Measurements from ENCODE around the gene PAQR9. TPM values are rescaled to one million over a fixed set of nuclear protein-coding genes. Genes with fewer than 3 reads are reported as not detected.

The PAQR9 gene
- total and polyA plus RNA-seq, 2 donors (not counting 1 experiment from before 2014, with no cell fraction given), result not detected

DNA sequence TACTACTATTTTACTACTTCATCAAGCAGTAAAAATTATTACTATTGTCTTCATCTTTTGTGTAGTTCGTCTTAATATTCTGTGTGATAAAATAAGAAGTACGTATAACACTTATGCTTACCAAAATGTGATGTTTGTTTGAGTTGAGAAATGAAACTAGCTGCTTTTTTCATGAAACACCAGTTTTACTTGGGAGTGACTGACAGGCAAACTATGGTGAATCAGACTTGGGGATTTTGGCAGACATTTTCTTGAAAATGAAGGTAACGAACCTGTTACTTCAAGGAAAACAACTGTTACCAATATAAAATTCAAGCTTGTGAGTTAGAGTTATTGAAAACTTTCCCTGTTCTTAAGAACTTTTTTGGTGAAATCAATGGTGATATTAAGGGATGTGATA lies 48.2 kb upstream of the PAQR9 start:
- no peaks in the 10 kb centered on the region for H3K9me3 Mint-ChIP-seq (ENCODE audit: insufficient read depth)
- H4K20me1 ChIP-seq (ENCODE audit: control insufficient read depth, insufficient read depth, low read length, poor library complexity, severe bottlenecking), result peaks cover 60% of the 10 kb centered on the region
- no peak overlapping the region for H3K27ac Mint-ChIP-seq
- intact Hi-C loops (cut with micrococcal nuclease), result no loop called here
- DNase-seq (no peak), ATAC-seq (ENCODE audit: low read depth) (no peak)
- TF ChIP-seq, protein P1, sequence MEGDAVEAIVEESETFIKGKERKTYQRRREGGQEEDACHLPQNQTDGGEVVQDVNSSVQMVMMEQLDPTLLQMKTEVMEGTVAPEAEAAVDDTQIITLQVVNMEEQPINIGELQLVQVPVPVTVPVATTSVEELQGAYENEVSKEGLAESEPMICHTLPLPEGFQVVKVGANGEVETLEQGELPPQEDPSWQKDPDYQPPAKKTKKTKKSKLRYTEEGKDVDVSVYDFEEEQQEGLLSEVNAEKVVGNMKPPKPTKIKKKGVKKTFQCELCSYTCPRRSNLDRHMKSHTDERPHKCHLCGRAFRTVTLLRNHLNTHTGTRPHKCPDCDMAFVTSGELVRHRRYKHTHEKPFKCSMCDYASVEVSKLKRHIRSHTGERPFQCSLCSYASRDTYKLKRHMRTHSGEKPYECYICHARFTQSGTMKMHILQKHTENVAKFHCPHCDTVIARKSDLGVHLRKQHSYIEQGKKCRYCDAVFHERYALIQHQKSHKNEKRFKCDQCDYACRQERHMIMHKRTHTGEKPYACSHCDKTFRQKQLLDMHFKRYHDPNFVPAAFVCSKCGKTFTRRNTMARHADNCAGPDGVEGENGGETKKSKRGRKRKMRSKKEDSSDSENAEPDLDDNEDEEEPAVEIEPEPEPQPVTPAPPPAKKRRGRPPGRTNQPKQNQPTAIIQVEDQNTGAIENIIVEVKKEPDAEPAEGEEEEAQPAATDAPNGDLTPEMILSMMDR (IDR thresholded peaks at IDR 0.05), result no peak
- no peak for TF ChIP-seq EZH2 (IDR thresholded peaks at IDR 0.05; ENCODE audit: borderline replicate concordance, insufficient read depth, low read depth, low read length, poor library complexity, severe bottlenecking)
- H3K36me3 ChIP-seq (replicated peaks in 1 of 2; ENCODE audit: control extremely low read depth in 1 of 2, control insufficient read depth in 1 of 2, extremely low read depth in 1 of 2, insufficient read depth in 2 of 2, low read length in 1 of 2), result peaks cover 6 to 31% of the 10 kb centered on the region in 2 experiments
- no peaks in the 10 kb centered on the region for H3K27me3 ChIP-seq (replicated peaks in 1 of 4; ENCODE audit: control extremely low read depth in 1 of 4, control insufficient read depth in 3 of 4, insufficient read depth in 4 of 4, low read length in 3 of 4)
- no peaks in the 10 kb centered on the region for H3K9me3 ChIP-seq (ENCODE audit: control extremely low read depth in 1 of 3, control insufficient read depth in 2 of 3, insufficient read depth in 1 of 3, low read length in 2 of 3)
- no peak overlapping the region for H3K4me3 Mint-ChIP-seq
- no peak overlapping the region for H3K9ac ChIP-seq (ENCODE audit: low read length)
- H3K27ac ChIP-seq (ENCODE audit: low read length in 2 of 2), result no peak overlapping the region
- H3K4me2 ChIP-seq (replicated peaks; ENCODE audit: low read depth, low read length, poor library complexity, severe bottlenecking), result no peak overlapping the region
- H3K4me1 ChIP-seq (ENCODE audit: control insufficient read depth in 2 of 2, insufficient read depth in 2 of 2, low read length in 2 of 2), result peaks cover 5 to 10% of the 10 kb centered on the region in 2 donors
- peaks cover 38% of the 10 kb centered on the region for H3K4me1 Mint-ChIP-seq
- no peak overlapping the region for H3K4me3 ChIP-seq (ENCODE audit: control extremely low read depth in 1 of 5, extremely low read depth in 1 of 5, insufficient read depth in 1 of 5, low read depth in 2 of 5, low read length in 4 of 5)
- ChIA-PET CTCF (interaction anchor here (1.2 to 1.5 kb wide), 2 partner anchors 10 to 17 kb away, joined by 3 to 5 read pairs; partner anchors contain the start of gene U2SURP), POLR2A (no interaction called here)
- no peaks in the 10 kb centered on the region for H3K27me3 Mint-ChIP-seq
- H3K79me2 ChIP-seq (ENCODE audit: control insufficient read depth, insufficient read depth, low read length), result peaks cover 64% of the 10 kb centered on the region
- no peak overlapping the region for H2AFZ ChIP-seq (ENCODE audit: insufficient read depth, low read depth, low read length, poor library complexity, severe bottlenecking)
- WGBS (ENCODE audit: insufficient coverage), result no CpG with 5 or more reads among the region's 3 CpGs

GRCh38 chr3:143010024-143010423 lies 46.5 kb upstream of the PAQR9 start:
- Histone ChIP-seq H2AFZ (ENCODE audit: insufficient read depth, low read depth, low read length, poor library complexity, severe bottlenecking) (no peak overlapping the region), H3K9me3 (ENCODE audit: control extremely low read depth in 1 of 3, control insufficient read depth in 2 of 3, insufficient read depth in 1 of 3, low read length in 2 of 3) (no peaks in the 10 kb centered on the region), H3K27me3 (replicated peaks in 1 of 4; ENCODE audit: control extremely low read depth in 1 of 4, control insufficient read depth in 3 of 4, insufficient read depth in 4 of 4, low read length in 3 of 4) (no peaks in the 10 kb centered on the region), H4K20me1 (ENCODE audit: control insufficient read depth, insufficient read depth, low read length, poor library complexity, severe bottlenecking) (peaks cover 74% of the 10 kb centered on the region), H3K4me2 (replicated peaks; ENCODE audit: low read depth, low read length, poor library complexity, severe bottlenecking) (no peak overlapping the region), H3K4me3 (ENCODE audit: control extremely low read depth in 1 of 5, extremely low read depth in 1 of 5, insufficient read depth in 1 of 5, low read depth in 2 of 5, low read length in 4 of 5) (no peak overlapping the region), H3K4me1 (ENCODE audit: control insufficient read depth in 2 of 2, insufficient read depth in 2 of 2, low read length in 2 of 2) (peaks cover 5 to 10% of the 10 kb centered on the region in 2 donors), H3K36me3 (replicated peaks in 1 of 2; ENCODE audit: control extremely low read depth in 1 of 2, control insufficient read depth in 1 of 2, extremely low read depth in 1 of 2, insufficient read depth in 2 of 2, low read length in 1 of 2) (peaks cover 6 to 22% of the 10 kb centered on the region in 2 experiments), H3K9ac (ENCODE audit: low read length) (no peak overlapping the region), H3K27ac (ENCODE audit: low read length in 2 of 2) (no peak overlapping the region), H3K79me2 (ENCODE audit: control insufficient read depth, insufficient read depth, low read length) (peaks cover 78% of the 10 kb centered on the region)
- ATAC-seq (ENCODE audit: low read depth) (no peak), DNase-seq (no peak)
- 100% methylated on average over 1 of the region's 3 CpGs for WGBS (ENCODE audit: insufficient coverage)
- Mint-ChIP-seq H3K4me1 (peaks cover 44% of the 10 kb centered on the region), H3K27ac (no peak overlapping the region), H3K4me3 (no peak overlapping the region), H3K27me3 (no peaks in the 10 kb centered on the region), H3K9me3 (ENCODE audit: insufficient read depth) (no peaks in the 10 kb centered on the region)
- ChIA-PET POLR2A (no interaction called here), CTCF (interaction anchor here (1.2 to 1.5 kb wide), 3 partner anchors 8 to 24 kb away, joined by 3 to 5 read pairs (median 4); partner anchors contain the start of gene U2SURP)
- TF ChIP-seq, protein P1 (IDR thresholded peaks at IDR 0.05), result no peak
- no peak for TF ChIP-seq EZH2 (IDR thresholded peaks at IDR 0.05; ENCODE audit: borderline replicate concordance, insufficient read depth, low read depth, low read length, poor library complexity, severe bottlenecking)
- intact Hi-C loops (cut with micrococcal nuclease), result no loop called here

Data from B cell (primary cell).